H1 (cell line): ENCODE data around the gene OR2A25. TPM values are rescaled to one million over a fixed set of nuclear protein-coding genes. Genes with fewer than 3 reads are reported as not detected.

Experiments used
- CTCF ChIA-PET: fragments of 300-600 bp; sonication (Branson Sonifier 250); formaldehyde crosslinking; loops from one replicate; lab custom pipeline; 2021; ENCODE audit not compliant: partially characterized antibody; lab: Charles Lee
- POLR2A ChIA-PET: fragments of 300-600 bp; sonication (Branson Sonifier 250); formaldehyde crosslinking; loops from one replicate; lab custom pipeline; 2021; ENCODE audit warnings: inconsistent platforms; ENCODE audit not compliant: partially characterized antibody; lab: Charles Lee
- DNase-seq, 2 experiments: peaks; one replicate each; pipeline versions ENCODE4 v3.0.0 to v3.0.0-alpha.2; 2010 to 2022; ENCODE audit warnings: low spot score in 2 of 2, low read depth in 1 of 2, mixed read lengths in 1 of 2
- FAIRE-seq: peaks from 2 replicates; lab custom pipeline; 2011; peaks lifted over from hg19 to GRCh38; lab: Jason Lieb, UNC
- H2AFZ ChIP-seq: 2 replicates; pipeline ENCODE4 v1.8.1; 2012; ENCODE audit warnings: low read length, inconsistent platforms
- H2AK5ac ChIP-seq: 2 replicates; pipeline ENCODE4 v1.6.1; 2013; ENCODE audit warnings: low read depth, low read length
- H2BK120ac ChIP-seq: replicated peaks from 2 replicates; pipeline ENCODE3; 2013; ENCODE audit warnings: low read depth, low read length, inconsistent platforms
- H2BK12ac ChIP-seq: 2 replicates; pipeline ENCODE4 v1.6.1; 2013; ENCODE audit warnings: low read depth, low read length
- H2BK15ac ChIP-seq: 2 replicates; pipeline ENCODE4 v1.6.1; 2013; ENCODE audit warnings: low read length
- H2BK20ac ChIP-seq: 2 replicates; pipeline ENCODE4 v1.6.1; 2013; ENCODE audit warnings: low read length
- H2BK5ac ChIP-seq: 2 replicates; pipeline ENCODE4 v1.6.1; 2013; ENCODE audit warnings: low read depth, low read length
- H3K14ac ChIP-seq: 2 replicates; pipeline ENCODE4 v1.6.1; 2013; ENCODE audit warnings: inconsistent platforms; ENCODE audit not compliant: insufficient read length
- H3K18ac ChIP-seq: 2 replicates; pipeline ENCODE4 v1.6.1; 2013; ENCODE audit warnings: low read length; ENCODE audit errors: extremely low read depth
- H3K23ac ChIP-seq: 2 replicates; pipeline ENCODE4 v1.6.1; 2013; ENCODE audit warnings: inconsistent platforms; ENCODE audit not compliant: insufficient read length
- H3K23me2 ChIP-seq: 2 replicates; pipeline ENCODE4 v1.6.1; 2013; ENCODE audit warnings: low read depth, low read length
- H3K27ac ChIP-seq: 2 replicates; pipeline ENCODE4 v1.6.1; 2011; ENCODE audit warnings: low read depth, low read length, inconsistent platforms
- H3K27me3 ChIP-seq, 4 experiments: replicated peaks in 1 of 4; 1 replicate in 1 of 4; 2 replicates in 3 of 4; pipeline versions ENCODE4 v1.6.1 to v1.8.1; 2011 to 2013; ENCODE audit warnings: low read length in 3 of 4, mild to moderate bottlenecking in 3 of 4, inconsistent platforms in 2 of 4, mixed read lengths in 2 of 4, moderate library complexity in 1 of 4; ENCODE audit not compliant: control insufficient read depth in 3 of 4, insufficient read depth in 3 of 4; ENCODE audit errors: extremely low read depth in 1 of 4
- H3K36me3 ChIP-seq, 4 experiments: 2 replicates each; pipeline versions ENCODE4 v1.6.1 to v1.8.1; 2011 to 2013; ENCODE audit warnings: mild to moderate bottlenecking in 4 of 4, low read length in 3 of 4, moderate library complexity in 2 of 4, control low read depth in 1 of 4, inconsistent platforms in 1 of 4; ENCODE audit not compliant: insufficient read depth in 4 of 4, control insufficient read depth in 2 of 4
- H3K4ac ChIP-seq: replicated peaks from 2 replicates; pipeline ENCODE3; 2013; ENCODE audit warnings: low read length, low read depth, mixed read lengths, inconsistent platforms; ENCODE audit not compliant: insufficient read length
- H3K4me1 ChIP-seq, 4 experiments: replicated peaks in 1 of 4; 1 replicate in 1 of 4; 2 replicates in 3 of 4; pipeline versions ENCODE4 v1.6.1 to v1.8.1; 2011 to 2013; ENCODE audit warnings: low read length in 3 of 4, inconsistent platforms in 2 of 4, mixed read lengths in 1 of 4; ENCODE audit not compliant: insufficient read depth in 4 of 4, control insufficient read depth in 3 of 4
- H3K4me2 ChIP-seq, 2 experiments: 2 replicates each; pipeline versions ENCODE4 v1.6.1 to v1.8.1; 2011 to 2013; ENCODE audit warnings: low read depth in 2 of 2, low read length in 2 of 2, control low read depth in 1 of 2, inconsistent platforms in 1 of 2, mild to moderate bottlenecking in 1 of 2; ENCODE audit not compliant: insufficient read depth in 1 of 2
- H3K4me3 ChIP-seq, 4 experiments: fragments of 200-600, 300-600 bp in 1 of 4; sonication (generic), shearing (Covaris generic), sonication (Bioruptor Twin) in 1 of 4; 2 replicates each; pipeline versions ENCODE4 v1.5.1 to v1.8.1; 2011 to 2016; ENCODE audit warnings: low read length in 4 of 4, low read depth in 3 of 4, control low read depth in 2 of 4, inconsistent platforms in 2 of 4, mild to moderate bottlenecking in 2 of 4, mixed read lengths in 1 of 4, moderate library complexity in 1 of 4; ENCODE audit not compliant: insufficient read depth in 2 of 4; ENCODE audit errors: extremely low read depth in 1 of 4
- H3K56ac ChIP-seq: replicated peaks from 2 replicates; pipeline ENCODE3; 2013; ENCODE audit warnings: low read depth, mild to moderate bottlenecking, mixed read lengths, low read length, inconsistent platforms; ENCODE audit not compliant: insufficient read length
- H3K79me1 ChIP-seq: 2 replicates; pipeline ENCODE4 v1.6.1; 2013; ENCODE audit warnings: low read depth, low read length, control low read depth
- H3K79me2 ChIP-seq, 2 experiments: 2 replicates each; pipeline versions ENCODE4 v1.6.1 to v1.8.1; 2012 to 2013; ENCODE audit warnings: low read length in 2 of 2, mild to moderate bottlenecking in 2 of 2, inconsistent platforms in 1 of 2; ENCODE audit not compliant: insufficient read depth in 2 of 2, control insufficient read depth in 1 of 2
- H3K9ac ChIP-seq, 4 experiments: replicated peaks in 1 of 4; 1 replicate in 1 of 4; 2 replicates in 3 of 4; pipeline versions ENCODE4 v1.6.1 to v1.8.1; 2011 to 2013; ENCODE audit warnings: low read depth in 3 of 4, low read length in 3 of 4, control low read depth in 2 of 4, mild to moderate bottlenecking in 2 of 4, moderate library complexity in 2 of 4, inconsistent platforms in 1 of 4; ENCODE audit errors: extremely low read depth in 1 of 4
- H3K9me3 ChIP-seq, 2 experiments: 2 replicates each; pipeline versions ENCODE4 v1.6.1 to v1.8.1; 2012 to 2013; ENCODE audit warnings: mild to moderate bottlenecking in 2 of 2, moderate library complexity in 2 of 2, control low read depth in 1 of 2, inconsistent platforms in 1 of 2, low read depth in 1 of 2, low read length in 1 of 2, mixed read lengths in 1 of 2; ENCODE audit not compliant: insufficient read depth in 2 of 2
- H4K20me1 ChIP-seq, 2 experiments: replicated peaks in 1 of 2; 2 replicates each; pipeline versions ENCODE3 to v1.8.1; 2011 to 2013; ENCODE audit warnings: inconsistent platforms in 2 of 2, low read length in 2 of 2, mild to moderate bottlenecking in 1 of 2; ENCODE audit not compliant: insufficient read depth in 2 of 2, control insufficient read depth in 1 of 2
- H4K5ac ChIP-seq: 2 replicates; pipeline ENCODE4 v1.6.1; 2013; ENCODE audit warnings: low read length, low read depth, mixed read lengths, inconsistent platforms; ENCODE audit not compliant: insufficient read length
- H4K8ac ChIP-seq: 2 replicates; pipeline ENCODE4 v1.8.0; 2013; ENCODE audit warnings: mild to moderate bottlenecking, moderate library complexity, low read length, inconsistent platforms; ENCODE audit not compliant: insufficient read depth; ENCODE audit errors: extremely low read depth
- H4K91ac ChIP-seq: replicated peaks from 2 replicates; pipeline ENCODE3; 2013; ENCODE audit warnings: low read length, mixed read lengths, inconsistent platforms; ENCODE audit not compliant: insufficient read length
- EGR1 ChIP-seq: IDR thresholded peaks from 2 replicates; pipeline ENCODE4 v1.6.1; 2011; ENCODE audit warnings: low read depth, low read length, borderline replicate concordance
- MAFK ChIP-seq: IDR thresholded peaks from 2 replicates; pipeline ENCODE4 v1.6.1; 2012; ENCODE audit warnings: low read depth, mild to moderate bottlenecking, improper control_type of control experiment, low read length
- POLR2A ChIP-seq, 2 experiments: IDR thresholded peaks; 1 replicate in 1 of 2; 2 replicates in 1 of 2; pipeline ENCODE4 v1.6.1; 2011; ENCODE audit warnings: low read depth in 2 of 2, low read length in 2 of 2, mild to moderate bottlenecking in 2 of 2; ENCODE audit errors: control extremely low read depth in 1 of 2
- POU5F1 ChIP-seq: IDR thresholded peaks from 2 replicates; pipeline ENCODE4 v1.6.1; 2011; ENCODE audit warnings: low read depth, mild to moderate bottlenecking, low read length, moderate library complexity
- RBBP5 ChIP-seq: IDR thresholded peaks from 2 replicates; pipeline ENCODE4 v1.7.1; 2012; ENCODE audit warnings: low read depth, mild to moderate bottlenecking, inconsistent platforms, low read length, moderate library complexity, borderline replicate concordance
- SP1 ChIP-seq: IDR thresholded peaks from 2 replicates; pipeline ENCODE4 v1.6.1; 2011; ENCODE audit warnings: low read depth, low read length
- SP2 ChIP-seq: IDR thresholded peaks from 2 replicates; pipeline ENCODE4 v1.6.1; 2012; ENCODE audit warnings: mild to moderate bottlenecking, low read length, inconsistent platforms
- SUZ12 ChIP-seq: fragments of 200-600 bp; sonication (generic); IDR thresholded peaks from 2 replicates; pipeline ENCODE4 v1.6.1; 2012; ENCODE audit warnings: mild to moderate bottlenecking, inconsistent platforms, low read length, moderate library complexity, mixed read lengths
- TAF1 ChIP-seq: IDR thresholded peaks from 2 replicates; pipeline ENCODE4 v1.6.1; 2011; ENCODE audit warnings: mild to moderate bottlenecking, low read depth, low read length
- TCF12 ChIP-seq: IDR thresholded peaks from 2 replicates; pipeline ENCODE4 v1.6.1; 2011; ENCODE audit warnings: low read depth, mild to moderate bottlenecking, low read length
- WGBS, 2 experiments: shearing (Covaris generic) in 1 of 2; methylation state at CpG; one replicate each; pipeline versions ENCODE4 v1.1.6 to v1.1.7; 2013 to 2015; ENCODE audit warnings: low lambda C conversion rate in 2 of 2, mixed read lengths in 2 of 2, inconsistent platforms in 1 of 2, low coverage in 1 of 2, missing lambda C conversion rate in 1 of 2; ENCODE audit not compliant: insufficient replicate concordance in 2 of 2, insufficient coverage in 1 of 2, insufficient read length in 1 of 2; ENCODE audit errors: extremely low coverage in 1 of 2, missing lambda C conversion rate in 1 of 2; 5-methylcytosine and 5-hydroxymethylcytosine counted together
- polyA plus RNA-seq, 7 experiments: library from polyadenylated mRNA; depleted of rRNA in 3 of 7; stranded (reverse) in 5 of 7; unstranded in 2 of 7; fragments of >200 nt in 5 of 7; fragments of 200-250 nt in 2 of 7; gene quantifications; 1 replicate in 5 of 7; 2 replicates in 1 of 7; 4 replicates in 1 of 7; pipeline versions ENCODE4 v1.2.1 to v1.2.3, GENCODE V29; 2011 to 2013; ENCODE audit warnings: missing spikeins in 2 of 7, mixed read lengths in 2 of 7
- total RNA-seq: library from RNA; stranded (reverse); fragmentation: NEBNext Ultra II Directional; extraction: Animal tissue kit (Norgen Biotek cat#: 25700); gene quantifications from 2 replicates; pipeline ENCODE4 v1.2.1, GENCODE V29; 2021

The OR2A25 gene
- total and polyA plus RNA-seq, 2 of the 8 experiments (the other 6 are each of a cell fraction or from before 2014, with no cell fraction given): not detected

DNA sequence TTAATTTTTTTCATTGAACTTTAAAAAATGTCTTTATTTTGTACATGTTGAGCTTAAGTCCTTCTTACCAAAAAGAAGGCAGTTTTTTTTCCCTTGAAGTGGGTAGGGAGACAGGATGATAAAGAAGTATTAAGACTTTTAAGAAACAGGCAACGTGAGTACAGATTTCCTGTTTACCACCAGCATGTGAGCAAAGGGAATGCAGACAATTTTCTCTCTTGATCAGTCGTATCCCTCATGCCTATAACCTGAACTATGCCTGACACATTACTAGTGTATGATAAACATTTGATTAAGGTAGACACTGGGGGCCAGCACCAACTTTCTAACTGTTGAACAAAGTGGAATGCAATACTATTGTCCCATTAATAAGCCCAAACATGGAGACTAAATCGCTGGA lies 31.0 kb downstream of the OR2A25 start:
- Histone ChIP-seq H3K18ac (no peak overlapping the region), H3K27me3 (no peaks in the 10 kb centered on the region), H3K23me2 (no peaks in the 10 kb centered on the region), H4K91ac (no peak overlapping the region), H3K14ac (no peak overlapping the region), H3K4me3 (no peak overlapping the region), H4K8ac (no peak overlapping the region), H3K9ac (no peak overlapping the region), H3K4ac (no peak overlapping the region), H2BK12ac (no peak overlapping the region), H4K5ac (no peak overlapping the region), H3K9me3 (no peaks in the 10 kb centered on the region), H3K4me2 (no peak overlapping the region), H3K36me3 (no peaks in the 10 kb centered on the region), H2BK20ac (no peak overlapping the region), H2BK15ac (no peak overlapping the region), H3K56ac (no peak overlapping the region), H2AK5ac (no peak overlapping the region), H2AFZ (no peak overlapping the region), H3K27ac (no peak overlapping the region), H4K20me1 (no peaks in the 10 kb centered on the region), H3K23ac (no peak overlapping the region), H3K79me2 (no peaks in the 10 kb centered on the region), H2BK120ac (no peak overlapping the region), H3K79me1 (no peaks in the 10 kb centered on the region), H3K4me1 (no peaks in the 10 kb centered on the region), H2BK5ac (no peak overlapping the region)
- no peak for TF ChIP-seq SP2
- TF ChIP-seq MAFK: no peak
- TF ChIP-seq SUZ12: no peak
- no peak for TF ChIP-seq SP1
- TF ChIP-seq TCF12: no peak
- TF ChIP-seq POLR2A (IDR thresholded peaks at IDR 0.05; ENCODE audit: control extremely low read depth in 1 of 2, low read depth in 2 of 2, low read length in 2 of 2): no peak
- no peak for TF ChIP-seq TAF1
- TF ChIP-seq RBBP5: no peak
- TF ChIP-seq EGR1: no peak
- TF ChIP-seq POU5F1: no peak
- CTCF ChIA-PET: no interaction called here
- DNase-seq (no peak), FAIRE-seq (no peak)
- WGBS, 2 experiments: 92% methylated on average over 3 of the region's 3 CpGs; no CpG with 5 or more reads in 1 of the 2 experiments
- POLR2A ChIA-PET: no interaction called here
